GM06990 (cell line): ENCODE data around the gene ARID1B.

Experiments
- DNase-seq: peaks from one replicate; pipeline ENCODE4 v3.0.0-alpha.2; 2011; ENCODE audit not compliant: insufficient read length; ENCODE audit errors: extremely low read depth
- H3K27me3 ChIP-seq: replicated peaks from 2 replicates; pipeline ENCODE4 v1.6.0; 2011; ENCODE audit warnings: low read length; ENCODE audit not compliant: control insufficient read depth, insufficient read depth
- H3K36me3 ChIP-seq: 2 replicates; pipeline ENCODE4 v1.5.1; 2011; ENCODE audit warnings: low read length; ENCODE audit not compliant: control insufficient read depth, insufficient read depth
- H3K4me3 ChIP-seq: replicated peaks from 2 replicates; pipeline ENCODE4 v1.5.1; 2011; ENCODE audit warnings: low read depth, mild to moderate bottlenecking, control low read depth, low read length
- CTCF ChIP-seq: IDR thresholded peaks from 2 replicates; pipeline ENCODE4 v1.5.1; 2011; ENCODE audit warnings: low read length, control low read depth, mild to moderate bottlenecking, inconsistent platforms; ENCODE audit not compliant: insufficient read depth, poor library complexity, severe bottlenecking

Gene ARID1B

DNA sequence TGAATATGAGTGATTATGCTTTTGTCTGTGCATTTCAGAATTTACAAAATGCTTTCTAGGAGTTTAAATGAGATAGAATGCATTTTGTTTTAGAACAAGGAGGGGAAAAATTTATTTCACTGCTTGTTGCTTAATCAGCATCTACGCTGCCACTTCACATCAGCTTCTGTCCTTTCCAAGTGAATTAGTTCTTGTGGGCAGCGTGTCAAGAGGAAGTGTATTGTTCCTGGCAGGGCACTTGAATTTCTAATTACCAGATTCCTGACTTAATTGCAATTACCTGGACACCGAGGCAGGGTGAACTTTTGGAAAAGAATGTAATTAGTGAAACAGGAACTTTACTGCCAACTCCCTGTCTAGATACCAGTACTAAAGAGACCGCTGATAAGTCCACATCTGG is 282.6 kb downstream of the ARID1B start:
- TF ChIP-seq CTCF, result no peak
- H3K4me3 ChIP-seq, result no peak overlapping the region
- peaks cover 1% of the 10 kb centered on the region for H3K36me3 ChIP-seq
- DNase-seq, result no peak
- no peaks in the 10 kb centered on the region for H3K27me3 ChIP-seq

DNA sequence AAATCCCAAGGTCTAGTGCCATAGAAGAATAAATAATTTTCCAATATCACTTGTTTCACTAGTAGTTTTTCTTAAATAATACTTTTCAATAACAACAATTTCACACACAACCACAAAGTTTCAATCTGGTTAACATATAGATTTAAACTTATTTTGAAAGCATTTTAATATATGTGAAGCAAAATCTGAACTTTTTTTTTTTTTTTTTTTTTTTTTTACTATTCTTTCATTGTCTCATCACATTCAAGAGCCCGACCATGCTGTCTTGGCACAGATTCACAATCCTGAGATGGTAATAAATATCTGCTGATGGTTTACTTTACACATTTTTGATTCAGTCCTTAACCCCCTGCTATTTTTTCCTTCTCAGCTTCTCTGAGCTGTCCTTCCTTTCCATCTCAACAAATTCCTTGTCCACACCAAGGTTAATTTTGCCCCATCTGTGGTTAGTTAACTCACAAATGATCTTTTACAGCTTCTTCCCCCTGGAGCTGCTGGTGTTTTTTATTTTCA is 283.3 kb downstream of the ARID1B start:
- no peak overlapping the region for H3K4me3 ChIP-seq
- no peak for TF ChIP-seq CTCF
- no peak for DNase-seq
- H3K27me3 ChIP-seq, result no peaks in the 10 kb centered on the region
- peaks cover 1% of the 10 kb centered on the region for H3K36me3 ChIP-seq

DNA sequence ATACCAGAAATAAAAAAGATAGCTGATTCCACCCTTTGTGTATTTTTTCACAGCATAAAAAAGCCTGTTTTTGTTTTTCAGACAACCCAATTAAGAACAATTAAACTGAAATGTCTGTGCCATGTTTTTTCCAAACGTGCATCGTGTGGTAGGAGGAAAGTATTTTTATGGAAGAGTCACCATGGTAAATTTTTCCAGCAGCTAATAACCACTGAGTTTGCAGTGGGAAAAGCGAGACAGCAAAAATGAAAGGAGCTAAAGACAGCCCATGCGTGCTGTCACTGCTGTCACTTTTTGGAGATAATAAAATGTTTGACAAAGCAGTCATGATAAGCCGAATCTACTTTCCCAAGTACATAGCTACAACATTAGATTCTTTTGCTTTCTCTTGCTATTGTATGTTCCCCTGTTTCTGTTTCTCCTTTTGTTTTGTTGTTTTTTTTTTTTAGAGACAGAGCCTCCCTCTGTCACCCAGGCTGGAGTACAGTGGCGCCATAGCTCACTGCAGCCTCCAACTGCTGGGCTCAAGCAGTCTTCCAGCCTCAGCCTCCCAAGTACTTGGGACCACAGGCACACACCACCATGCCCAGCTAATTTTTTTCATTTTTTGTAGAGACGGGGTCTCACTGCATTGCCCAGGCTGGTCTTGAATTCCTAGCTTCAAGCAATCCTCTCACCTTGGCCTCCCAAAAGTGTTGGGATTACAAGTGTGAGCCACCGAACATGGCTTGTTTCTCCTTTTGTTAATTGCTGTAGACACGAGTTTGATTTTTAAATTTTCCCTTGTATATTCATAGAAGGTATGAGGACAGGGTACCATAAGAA is 284.8 kb downstream of the ARID1B start:
- Histone ChIP-seq H3K36me3 (peaks cover 1% of the 10 kb centered on the region), H3K27me3 (no peaks in the 10 kb centered on the region), H3K4me3 (no peak overlapping the region)
- TF ChIP-seq CTCF, result no peak
- no peak for DNase-seq

- peaks cover 1% of the 10 kb centered on the region for H3K36me3 ChIP-seq
- no peak for TF ChIP-seq CTCF
- H3K27me3 ChIP-seq, result no peaks in the 10 kb centered on the region
- no peak for DNase-seq
- H3K4me3 ChIP-seq, result no peak overlapping the region
Observed at GRCh38 chr6:157063176-157063905, 286.2 kb downstream of the ARID1B start.

GRCh38 chr6:157063923-157064322 is 286.7 kb downstream of the ARID1B start:
- H3K27me3 ChIP-seq, result no peaks in the 10 kb centered on the region
- H3K4me3 ChIP-seq, result no peak overlapping the region
- peaks cover 1% of the 10 kb centered on the region for H3K36me3 ChIP-seq
- no peak for DNase-seq
- TF ChIP-seq CTCF, result no peak
